ENCODE measurements around the gene SMAD3.

DNA sequence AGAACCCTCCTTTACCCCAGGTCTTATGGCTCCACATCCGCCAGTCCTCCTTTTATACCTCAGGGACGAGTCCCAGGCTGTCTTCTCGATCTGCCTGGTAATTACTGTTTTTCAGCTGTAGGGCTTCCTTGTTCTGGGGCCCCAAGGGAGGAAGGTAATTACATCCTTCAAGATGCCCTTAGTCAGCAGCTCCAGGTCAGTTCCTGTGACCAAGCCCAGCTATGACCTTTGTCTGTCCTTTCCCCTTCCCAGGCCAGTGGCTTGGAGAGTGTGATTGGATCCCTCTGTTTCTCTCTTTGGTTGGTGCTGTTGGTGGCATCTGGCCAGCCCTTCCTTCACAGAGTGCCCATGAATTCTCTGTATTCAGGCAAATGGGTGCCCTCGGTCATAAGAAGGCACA, 96.5 kb downstream of the SMAD3 start:
- TF ChIP-seq CTCF (conservative IDR thresholded peaks at IDR 0.05 in 1 of 2, IDR thresholded peaks at IDR 0.05 in 1 of 2; ENCODE audit: extremely low read depth in 1 of 2, insufficient read depth in 1 of 2, low read depth in 1 of 2, low read length in 2 of 2) (no peak), EZH2 (IDR thresholded peaks at IDR 0.05; ENCODE audit: borderline replicate concordance, low read length) (no peak)
